Hepatocyte (in vitro differentiated cells): ENCODE measurements around the gene SRPRA. TPM values are rescaled to one million over a fixed set of nuclear protein-coding genes. Genes with fewer than 3 reads are reported as not detected.

Source experiments
- DNase-seq: peaks from one replicate; pipeline ENCODE4 v3.0.0-alpha.2; 2016; ENCODE audit warnings: low spot score
- H2AFZ ChIP-seq: fragments of 200-600 bp; sonication (generic); 2 replicates; pipeline ENCODE4 v1.6.0; 2016; ENCODE audit warnings: antibody characterized with exemption, mild to moderate bottlenecking
- H3K27ac ChIP-seq: fragments of 200-600 bp; sonication (generic); 2 replicates; pipeline ENCODE4 v1.5.1; 2016; ENCODE audit warnings: mild to moderate bottlenecking
- H3K27me3 ChIP-seq: fragments of 200-600 bp; sonication (generic); 2 replicates; pipeline ENCODE4 v1.6.1; 2016
- H3K36me3 ChIP-seq: fragments of 200-600 bp; sonication (generic); replicated peaks from 2 replicates; pipeline ENCODE4 v1.5.1; 2016; ENCODE audit warnings: low read depth; ENCODE audit not compliant: insufficient read depth
- H3K4me1 ChIP-seq: fragments of 200-600 bp; sonication (generic); 2 replicates; pipeline ENCODE4 v1.5.1; 2016; ENCODE audit warnings: mild to moderate bottlenecking, moderate library complexity; ENCODE audit not compliant: insufficient read depth
- H3K4me2 ChIP-seq: fragments of 200-600 bp; sonication (generic); 2 replicates; pipeline ENCODE4 v1.6.0; 2016
- H3K4me3 ChIP-seq: fragments of 200-600 bp; sonication (generic); 2 replicates; pipeline ENCODE4 v1.5.1; 2016; ENCODE audit warnings: mild to moderate bottlenecking
- H3K79me2 ChIP-seq: fragments of 200-600 bp; sonication (generic); 2 replicates; pipeline ENCODE4 v1.6.0; 2017; ENCODE audit warnings: mild to moderate bottlenecking
- H3K9me2 ChIP-seq: fragments of 200-600 bp; sonication (generic); replicated peaks from 2 replicates; pipeline ENCODE4 v1.6.0; 2017; ENCODE audit warnings: mild to moderate bottlenecking; ENCODE audit not compliant: insufficient read depth
- H3K9me3 ChIP-seq: fragments of 200-600 bp; sonication (generic); 2 replicates; pipeline ENCODE4 v1.5.1; 2016; ENCODE audit warnings: low read depth, mild to moderate bottlenecking
- H4K20me1 ChIP-seq: fragments of 200-600 bp; sonication (generic); 2 replicates; pipeline ENCODE4 v1.6.0; 2016; ENCODE audit warnings: mild to moderate bottlenecking; ENCODE audit not compliant: insufficient read depth, poor library complexity, severe bottlenecking
- EZH2 ChIP-seq: fragments of 200-600 bp; sonication (generic); IDR thresholded peaks from 2 replicates; pipeline ENCODE4 v1.6.1; 2016; ENCODE audit warnings: antibody characterized with exemption, mild to moderate bottlenecking, borderline replicate concordance
- EZH2phosphoT487 ChIP-seq: fragments of 200-600 bp; sonication (generic); IDR thresholded peaks from one replicate; pipeline ENCODE4 v1.6.1; 2018; ENCODE audit warnings: antibody characterized with exemption, mild to moderate bottlenecking, low read depth, moderate library complexity; ENCODE audit not compliant: unreplicated experiment, severe bottlenecking
- WGBS: methylation state at CpG from one replicate; pipeline ENCODE4 v1.1.6; 2016; ENCODE audit warnings: low lambda C conversion rate; ENCODE audit errors: missing lambda C conversion rate; 5-methylcytosine and 5-hydroxymethylcytosine counted together
- polyA plus RNA-seq: library from polyadenylated mRNA; unstranded; fragments of >200 nt; fragmentation: Nextera tagmentation; extraction: Ambion mirVana; gene quantifications from 2 replicates; pipeline ENCODE4 v1.2.1, GENCODE V29; 2016
- total RNA-seq: library from RNA; depleted of rRNA; stranded (reverse); fragments of >200 nt; gene quantifications from 2 replicates; pipeline ENCODE4 v1.2.3, GENCODE V29; 2014
- TF ChIP-seq, protein P1 (sequence below): fragments of 200-600 bp; sonication (generic); IDR thresholded peaks from 2 replicates; pipeline ENCODE4 v1.5.1; 2016; ENCODE audit warnings: antibody characterized with exemption, mild to moderate bottlenecking; ENCODE audit not compliant: poor library complexity

SRPRA gene
- total and polyA plus RNA-seq, 2 experiments from 2014 or later, result 80.4 to 85.7 TPM

DNA sequence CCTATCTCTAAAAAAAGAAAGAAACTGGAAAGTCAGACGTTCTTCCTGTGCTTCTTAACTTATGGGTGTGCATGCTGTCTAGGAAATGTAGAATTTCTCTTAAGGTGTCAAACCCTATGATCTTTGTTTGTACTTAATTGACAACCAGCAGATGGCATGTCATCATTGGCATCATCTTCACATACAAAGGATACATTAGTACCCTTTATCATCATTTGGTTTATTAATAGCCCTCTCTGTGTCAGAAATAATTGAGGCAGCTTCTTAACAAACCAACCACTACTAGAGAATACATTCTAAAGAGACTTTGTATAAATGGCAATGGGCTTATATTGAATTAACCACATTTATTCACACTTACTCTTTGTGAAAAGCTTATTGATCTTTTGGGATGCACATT is 13.9 kb downstream of the SRPRA start:
- H4K20me1 ChIP-seq, result no peaks in the 10 kb centered on the region
- no peaks in the 10 kb centered on the region for H3K79me2 ChIP-seq
- no peak overlapping the region for H2AFZ ChIP-seq
- no peak overlapping the region for H3K4me2 ChIP-seq
- no peak overlapping the region for H3K27ac ChIP-seq
- no peak for DNase-seq
- TF ChIP-seq EZH2 (no peak), EZH2phosphoT487 (no peak)
- H3K27me3 ChIP-seq, result no peaks in the 10 kb centered on the region
- no peak overlapping the region for H3K4me3 ChIP-seq
- no peaks in the 10 kb centered on the region for H3K9me3 ChIP-seq
- no peaks in the 10 kb centered on the region for H3K9me2 ChIP-seq
- no peaks in the 10 kb centered on the region for H3K4me1 ChIP-seq
- H3K36me3 ChIP-seq, result no peaks in the 10 kb centered on the region
- WGBS, result 89% methylated on average over 1 of the region's 1 CpG

DNA sequence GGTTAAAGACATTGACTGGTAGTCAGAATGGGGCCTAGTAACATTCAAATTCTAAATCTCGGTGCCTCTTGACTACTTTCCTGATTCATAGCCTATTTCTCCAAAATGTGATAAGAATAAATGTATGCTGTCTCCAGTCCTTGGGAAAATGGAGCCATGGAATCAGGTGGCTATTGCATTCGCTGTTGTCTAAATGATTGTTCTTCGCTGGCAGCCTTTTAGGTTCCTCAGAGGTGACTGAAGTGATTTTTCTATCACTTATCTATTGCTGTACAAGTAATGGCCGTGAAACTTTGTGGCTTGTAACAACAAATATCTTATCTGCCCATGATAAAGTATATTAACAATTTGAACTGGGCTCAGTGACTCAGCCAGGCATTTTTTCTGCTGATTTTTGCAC is 15.4 kb downstream of the SRPRA start:
- DNase-seq, result no peak
- H4K20me1 ChIP-seq, result no peaks in the 10 kb centered on the region
- H3K79me2 ChIP-seq, result no peaks in the 10 kb centered on the region
- no peak overlapping the region for H3K4me3 ChIP-seq
- no peaks in the 10 kb centered on the region for H3K9me3 ChIP-seq
- no peak overlapping the region for H3K4me2 ChIP-seq
- no peak overlapping the region for H2AFZ ChIP-seq
- no peaks in the 10 kb centered on the region for H3K36me3 ChIP-seq
- H3K27me3 ChIP-seq, result no peaks in the 10 kb centered on the region
- TF ChIP-seq, protein P1, sequence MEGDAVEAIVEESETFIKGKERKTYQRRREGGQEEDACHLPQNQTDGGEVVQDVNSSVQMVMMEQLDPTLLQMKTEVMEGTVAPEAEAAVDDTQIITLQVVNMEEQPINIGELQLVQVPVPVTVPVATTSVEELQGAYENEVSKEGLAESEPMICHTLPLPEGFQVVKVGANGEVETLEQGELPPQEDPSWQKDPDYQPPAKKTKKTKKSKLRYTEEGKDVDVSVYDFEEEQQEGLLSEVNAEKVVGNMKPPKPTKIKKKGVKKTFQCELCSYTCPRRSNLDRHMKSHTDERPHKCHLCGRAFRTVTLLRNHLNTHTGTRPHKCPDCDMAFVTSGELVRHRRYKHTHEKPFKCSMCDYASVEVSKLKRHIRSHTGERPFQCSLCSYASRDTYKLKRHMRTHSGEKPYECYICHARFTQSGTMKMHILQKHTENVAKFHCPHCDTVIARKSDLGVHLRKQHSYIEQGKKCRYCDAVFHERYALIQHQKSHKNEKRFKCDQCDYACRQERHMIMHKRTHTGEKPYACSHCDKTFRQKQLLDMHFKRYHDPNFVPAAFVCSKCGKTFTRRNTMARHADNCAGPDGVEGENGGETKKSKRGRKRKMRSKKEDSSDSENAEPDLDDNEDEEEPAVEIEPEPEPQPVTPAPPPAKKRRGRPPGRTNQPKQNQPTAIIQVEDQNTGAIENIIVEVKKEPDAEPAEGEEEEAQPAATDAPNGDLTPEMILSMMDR, result no peak
- TF ChIP-seq EZH2, result no peak
- no peak for TF ChIP-seq EZH2phosphoT487
- H3K27ac ChIP-seq, result no peak overlapping the region
- WGBS, result 81% methylated on average over 4 of the region's 4 CpGs
- no peaks in the 10 kb centered on the region for H3K9me2 ChIP-seq
- H3K4me1 ChIP-seq, result no peaks in the 10 kb centered on the region

DNA sequence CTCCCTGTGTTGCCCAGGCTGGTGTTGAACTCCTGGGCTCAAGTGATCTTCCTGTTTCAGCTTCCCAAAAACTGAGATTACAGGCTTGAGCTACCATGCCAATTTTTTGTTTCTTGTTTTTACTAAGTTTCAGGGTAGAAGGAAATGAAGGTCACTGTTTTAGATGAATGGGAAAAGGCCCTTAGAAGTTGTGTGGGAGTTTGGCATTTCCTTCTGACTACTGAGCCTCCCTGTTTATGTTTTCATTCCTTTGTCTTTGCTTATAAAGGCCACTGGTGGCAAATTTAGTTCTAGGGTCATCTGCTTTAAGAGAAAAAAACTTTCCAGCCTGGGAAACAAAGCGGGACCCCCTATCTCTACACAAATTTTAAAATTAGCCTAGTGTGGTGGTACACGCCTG is 22.1 kb downstream of the SRPRA start:
- no peaks in the 10 kb centered on the region for H3K4me1 ChIP-seq
- H3K36me3 ChIP-seq, result no peaks in the 10 kb centered on the region
- H2AFZ ChIP-seq, result no peak overlapping the region
- TF ChIP-seq EZH2phosphoT487 (no peak), EZH2 (no peak)
- TF ChIP-seq, protein P1, result no peak
- no peaks in the 10 kb centered on the region for H3K9me3 ChIP-seq
- WGBS, result 100% methylated on average over 2 of the region's 2 CpGs
- no peaks in the 10 kb centered on the region for H3K79me2 ChIP-seq
- H3K27ac ChIP-seq, result no peak overlapping the region
- no peaks in the 10 kb centered on the region for H4K20me1 ChIP-seq
- H3K4me3 ChIP-seq, result no peak overlapping the region
- H3K4me2 ChIP-seq, result no peak overlapping the region
- no peak for DNase-seq
- H3K27me3 ChIP-seq, result no peaks in the 10 kb centered on the region
- H3K9me2 ChIP-seq, result no peaks in the 10 kb centered on the region

DNA sequence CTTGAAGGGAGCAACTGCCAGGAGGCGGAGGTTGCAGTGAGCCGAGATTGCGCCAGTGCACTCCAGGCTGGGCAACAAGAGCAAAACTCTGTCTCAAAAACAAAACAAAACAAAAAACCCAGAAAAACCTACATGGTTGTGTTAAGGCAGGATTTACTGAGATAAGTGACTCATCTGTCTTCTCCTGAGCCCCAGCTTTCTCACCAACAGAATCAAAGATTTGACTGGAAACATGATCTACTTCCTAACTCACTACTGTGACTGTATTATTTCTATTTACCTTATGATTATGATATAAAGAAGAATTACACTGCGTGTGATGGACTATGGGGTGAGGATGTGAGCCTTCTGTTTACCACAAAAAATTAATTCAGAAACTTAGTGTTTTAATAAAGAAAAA is 35.3 kb downstream of the SRPRA start:
- no peaks in the 10 kb centered on the region for H3K36me3 ChIP-seq

More for the DNA sequence above, 35.3 kb downstream of the SRPRA start:
- no peaks in the 10 kb centered on the region for H3K9me2 ChIP-seq
- TF ChIP-seq, protein P1, result no peak
- no peak for TF ChIP-seq EZH2
- TF ChIP-seq EZH2phosphoT487, result no peak
- no peaks in the 10 kb centered on the region for H3K4me1 ChIP-seq
- no peak overlapping the region for H3K4me2 ChIP-seq
- no peaks in the 10 kb centered on the region for H3K27me3 ChIP-seq
- H3K4me3 ChIP-seq, result no peak overlapping the region
- no peak for DNase-seq
- H2AFZ ChIP-seq, result no peak overlapping the region
- H3K9me3 ChIP-seq, result no peaks in the 10 kb centered on the region
- H3K79me2 ChIP-seq, result peaks cover 9% of the 10 kb centered on the region
- no peak overlapping the region for H3K27ac ChIP-seq
- 99% methylated on average over 4 of the region's 4 CpGs for WGBS
- H4K20me1 ChIP-seq, result no peaks in the 10 kb centered on the region
